22Rv1 (cell line): ENCODE data around the gene CAPN10.

Experiments used
- H3K27ac ChIP-seq: fragments of 450-650 bp; 2 replicates; pipeline ENCODE4 v1.5.1; 2017
- CTCF ChIP-seq: fragments of 450-650 bp; IDR thresholded peaks from 2 replicates; pipeline ENCODE4 v1.5.1; 2017; ENCODE audit warnings: mild to moderate bottlenecking
- ZFX ChIP-seq: fragments of 450-650 bp; IDR thresholded peaks from 2 replicates; pipeline ENCODE4 v1.6.1; 2017; ENCODE audit warnings: antibody characterized with exemption, borderline replicate concordance

The CAPN10 gene

GRCh38 chr2:240629619-240629967 lies 43.1 kb downstream of the CAPN10 start:
- TF ChIP-seq ZFX, result no peak
- TF ChIP-seq CTCF, result no peak
- no peak overlapping the region for H3K27ac ChIP-seq

GRCh38 chr2:240629968-240630770 lies 43.6 kb downstream of the CAPN10 start:
- no peak overlapping the region for H3K27ac ChIP-seq
- TF ChIP-seq ZFX (no peak), CTCF (no peak)

GRCh38 chr2:240630771-240631547 lies 44.4 kb downstream of the CAPN10 start:
- H3K27ac ChIP-seq, result no peak overlapping the region
- no peak for TF ChIP-seq CTCF
- TF ChIP-seq ZFX, result no peak

GRCh38 chr2:240631548-240632305 lies 45.2 kb downstream of the CAPN10 start:
- TF ChIP-seq CTCF (no peak), ZFX (no peak)

GRCh38 chr2:240632306-240632721 lies 45.8 kb downstream of the CAPN10 start:
- TF ChIP-seq CTCF (no peak), ZFX (no peak)
- H3K27ac ChIP-seq, result no peak overlapping the region

More at GRCh38 chr2:240631548-240632305, 45.2 kb downstream of the CAPN10 start:
- H3K27ac ChIP-seq, result no peak overlapping the region

GRCh38 chr2:240635121-240635997 lies 48.8 kb downstream of the CAPN10 start:
- TF ChIP-seq CTCF (no peak), ZFX (no peak)
- no peak overlapping the region for H3K27ac ChIP-seq
